SU-DHL-6 (cell line): ENCODE data around the gene ILRUN.

Source experiments
- H2AFZ ChIP-seq: fragments of 200-600 bp; sonication (generic); 2 replicates; pipeline ENCODE4 v1.6.1; 2014; ENCODE audit warnings: low read depth, mild to moderate bottlenecking, moderate library complexity, mixed read lengths, antibody characterized with exemption, low read length; ENCODE audit not compliant: severe bottlenecking
- H3F3A ChIP-seq: fragments of 200-600 bp; shearing (Covaris generic); 2 replicates; pipeline ENCODE4 v1.6.0; 2016; ENCODE audit warnings: antibody characterized with exemption, mild to moderate bottlenecking; ENCODE audit not compliant: insufficient read depth
- H3K27ac ChIP-seq: fragments of 200-600 bp; sonication (generic); 2 replicates; pipeline ENCODE4 v1.5.1; 2016; ENCODE audit warnings: low read depth, mild to moderate bottlenecking, low read length, moderate library complexity, mixed read lengths
- H3K27me3 ChIP-seq: fragments of 200-600 bp; sonication (generic), shearing (Covaris generic); 2 replicates; pipeline ENCODE4 v1.6.0; 2014; ENCODE audit warnings: mild to moderate bottlenecking, low read length
- H3K36me3 ChIP-seq: fragments of 200-600 bp; sonication (generic); 2 replicates; pipeline ENCODE4 v1.6.1; 2014; ENCODE audit warnings: mild to moderate bottlenecking, low read length, mixed read lengths
- H3K4me2 ChIP-seq: fragments of 300-600, 200-600 bp; shearing (Covaris generic), sonication (generic); 2 replicates; pipeline ENCODE4 v1.6.0; 2014; ENCODE audit warnings: low read length, low read depth, mild to moderate bottlenecking; ENCODE audit not compliant: poor library complexity, severe bottlenecking
- H3K4me3 ChIP-seq: fragments of 200-600 bp; sonication (generic); 2 replicates; pipeline ENCODE4 v1.5.1; 2014; ENCODE audit warnings: antibody characterized with exemption, low read length, mild to moderate bottlenecking, mixed read lengths; ENCODE audit not compliant: insufficient read depth, poor library complexity, severe bottlenecking
- H3K79me2 ChIP-seq: fragments of 200-600 bp; sonication (generic); 2 replicates; pipeline ENCODE4 v1.6.1; 2014; ENCODE audit warnings: mild to moderate bottlenecking, low read length, moderate library complexity; ENCODE audit not compliant: insufficient read depth
- H3K9ac ChIP-seq: fragments of 200-600 bp; sonication (generic); 2 replicates; pipeline ENCODE4 v1.7.0; 2014; ENCODE audit warnings: mild to moderate bottlenecking, low read length
- H3K9me2 ChIP-seq: fragments of 200-600 bp; sonication (generic); replicated peaks from 2 replicates; pipeline ENCODE4 v1.6.1; 2014; ENCODE audit warnings: low read length; ENCODE audit not compliant: insufficient read depth
- H3K9me3 ChIP-seq: fragments of 200-600 bp; sonication (generic); 2 replicates; pipeline ENCODE4 v1.6.1; 2014; ENCODE audit warnings: low read length, mixed read lengths; ENCODE audit not compliant: insufficient read depth
- H4K20me1 ChIP-seq: fragments of 200-600 bp; sonication (generic); 2 replicates; pipeline ENCODE4 v1.6.1; 2014; ENCODE audit warnings: low read depth, mild to moderate bottlenecking, antibody characterized with exemption, low read length, moderate library complexity, mixed read lengths
- EZH2phosphoT487 ChIP-seq: fragments of 200-600 bp; sonication (generic), shearing (Covaris generic); conservative IDR thresholded peaks from 2 replicates; pipeline ENCODE4 v1.6.1; 2018; ENCODE audit warnings: mild to moderate bottlenecking, antibody characterized with exemption, low read length, moderate library complexity, mixed read lengths
- TF ChIP-seq, protein P1 (sequence below): fragments of 200-600 bp; sonication (generic); IDR thresholded peaks from one replicate; pipeline ENCODE4 v1.5.1; 2017; ENCODE audit warnings: antibody characterized with exemption, mild to moderate bottlenecking, low read length, moderate library complexity; ENCODE audit not compliant: insufficient read depth, poor library complexity, severe bottlenecking

The ILRUN gene

DNA sequence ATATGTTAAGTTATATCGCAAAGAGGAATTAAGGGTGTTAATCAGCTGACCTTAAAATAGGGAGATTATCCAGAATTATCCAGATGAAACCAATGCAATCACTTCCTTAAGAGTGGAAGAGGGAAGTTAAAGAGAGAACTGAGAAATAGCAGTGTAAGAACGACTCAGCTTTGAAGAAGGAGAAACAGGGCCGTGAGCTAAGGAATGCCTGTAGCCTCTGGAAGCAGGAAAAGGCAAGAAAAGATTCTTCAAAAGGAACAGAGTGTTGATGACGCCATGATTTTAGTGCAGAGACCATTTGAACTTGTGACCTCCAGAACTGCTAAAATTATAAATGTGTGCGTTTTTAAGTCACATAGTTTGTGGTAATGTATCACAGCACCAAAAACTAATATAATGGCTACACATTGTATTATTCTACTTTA is 32.7 kb downstream of the ILRUN start:
- peaks cover 11% of the 10 kb centered on the region; the same call in 1 of the 2 replicates for H3F3A ChIP-seq
- no peaks in the 10 kb centered on the region for H3K9me3 ChIP-seq
- TF ChIP-seq, protein P1, sequence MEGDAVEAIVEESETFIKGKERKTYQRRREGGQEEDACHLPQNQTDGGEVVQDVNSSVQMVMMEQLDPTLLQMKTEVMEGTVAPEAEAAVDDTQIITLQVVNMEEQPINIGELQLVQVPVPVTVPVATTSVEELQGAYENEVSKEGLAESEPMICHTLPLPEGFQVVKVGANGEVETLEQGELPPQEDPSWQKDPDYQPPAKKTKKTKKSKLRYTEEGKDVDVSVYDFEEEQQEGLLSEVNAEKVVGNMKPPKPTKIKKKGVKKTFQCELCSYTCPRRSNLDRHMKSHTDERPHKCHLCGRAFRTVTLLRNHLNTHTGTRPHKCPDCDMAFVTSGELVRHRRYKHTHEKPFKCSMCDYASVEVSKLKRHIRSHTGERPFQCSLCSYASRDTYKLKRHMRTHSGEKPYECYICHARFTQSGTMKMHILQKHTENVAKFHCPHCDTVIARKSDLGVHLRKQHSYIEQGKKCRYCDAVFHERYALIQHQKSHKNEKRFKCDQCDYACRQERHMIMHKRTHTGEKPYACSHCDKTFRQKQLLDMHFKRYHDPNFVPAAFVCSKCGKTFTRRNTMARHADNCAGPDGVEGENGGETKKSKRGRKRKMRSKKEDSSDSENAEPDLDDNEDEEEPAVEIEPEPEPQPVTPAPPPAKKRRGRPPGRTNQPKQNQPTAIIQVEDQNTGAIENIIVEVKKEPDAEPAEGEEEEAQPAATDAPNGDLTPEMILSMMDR: no peak
- TF ChIP-seq EZH2phosphoT487: no peak
- H3K79me2 ChIP-seq: peaks cover 92% of the 10 kb centered on the region
- H3K4me3 ChIP-seq: no peak overlapping the region
- no peak overlapping the region for H3K9ac ChIP-seq
- H3K27ac ChIP-seq: no peak overlapping the region
- H3K27me3 ChIP-seq: no peaks in the 10 kb centered on the region
- H2AFZ ChIP-seq: no peak overlapping the region
- peaks cover 12% of the 10 kb centered on the region for H4K20me1 ChIP-seq
- H3K9me2 ChIP-seq: no peaks in the 10 kb centered on the region
- H3K36me3 ChIP-seq: no peaks in the 10 kb centered on the region
- no peak overlapping the region for H3K4me2 ChIP-seq

DNA sequence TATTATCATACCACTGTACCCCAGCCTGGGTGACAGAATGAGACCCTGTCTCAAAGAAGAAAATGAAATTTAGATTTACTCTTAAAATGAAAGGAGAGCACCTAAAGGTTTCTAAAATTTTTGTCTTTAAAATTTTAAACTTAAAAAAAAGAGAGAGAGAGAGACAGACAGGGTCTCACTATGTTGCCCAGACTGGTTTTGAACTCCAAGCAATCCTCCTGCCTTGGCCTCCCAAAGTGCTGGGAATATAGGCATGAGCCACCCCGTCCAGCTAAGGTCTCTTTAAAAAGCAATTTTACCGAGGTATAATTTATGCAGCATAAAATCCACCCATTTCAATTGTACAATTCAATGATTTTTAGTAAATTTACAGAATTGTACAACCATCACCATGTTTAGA is 33.2 kb downstream of the ILRUN start:
- no peak overlapping the region for H2AFZ ChIP-seq
- no peak overlapping the region for H3K27ac ChIP-seq
- no peak for TF ChIP-seq EZH2phosphoT487
- TF ChIP-seq, protein P1: no peak
- no peaks in the 10 kb centered on the region for H3K9me3 ChIP-seq
- H3K36me3 ChIP-seq: no peaks in the 10 kb centered on the region
- no peak overlapping the region for H3K4me2 ChIP-seq
- no peak overlapping the region for H3K4me3 ChIP-seq
- no peaks in the 10 kb centered on the region for H3K9me2 ChIP-seq
- peaks cover 11% of the 10 kb centered on the region for H4K20me1 ChIP-seq
- H3K9ac ChIP-seq: no peak overlapping the region
- H3K79me2 ChIP-seq: peaks cover 90% of the 10 kb centered on the region
- peaks cover 13% of the 10 kb centered on the region; the same call in 1 of the 2 replicates for H3F3A ChIP-seq
- H3K27me3 ChIP-seq: no peaks in the 10 kb centered on the region

DNA sequence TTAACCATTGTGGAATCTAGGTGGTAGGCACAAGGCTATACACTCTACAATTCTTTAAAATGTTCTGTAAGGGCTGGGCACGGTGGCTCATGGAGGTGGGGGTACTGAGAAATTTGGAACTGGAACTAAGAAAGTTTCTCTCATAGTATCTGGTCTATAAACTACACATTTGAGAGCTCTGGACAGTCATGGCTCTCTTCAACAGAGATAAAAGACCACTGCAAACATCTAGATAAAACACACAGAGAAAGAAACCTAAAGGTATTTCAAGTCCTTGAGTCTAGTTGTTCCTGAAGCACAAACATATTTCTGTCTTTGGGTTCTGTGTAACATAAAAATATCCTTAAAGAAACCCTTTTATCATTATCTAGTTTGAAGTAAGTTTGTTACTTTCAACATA is 35.2 kb downstream of the ILRUN start:
- no peaks in the 10 kb centered on the region for H4K20me1 ChIP-seq
- no peak overlapping the region for H3K9ac ChIP-seq
- H3K79me2 ChIP-seq: peaks cover 88% of the 10 kb centered on the region
- H3K27me3 ChIP-seq: no peaks in the 10 kb centered on the region
- no peak overlapping the region for H2AFZ ChIP-seq
- no peak overlapping the region for H3K27ac ChIP-seq
- TF ChIP-seq EZH2phosphoT487: no peak
- TF ChIP-seq, protein P1: no peak
- no peaks in the 10 kb centered on the region for H3K9me3 ChIP-seq
- peaks cover 23% of the 10 kb centered on the region for H3F3A ChIP-seq
- H3K4me3 ChIP-seq: no peak overlapping the region
- no peaks in the 10 kb centered on the region for H3K36me3 ChIP-seq
- no peak overlapping the region for H3K4me2 ChIP-seq
- no peaks in the 10 kb centered on the region for H3K9me2 ChIP-seq
